H9 (cell line): ENCODE measurements around the gene ZMYND8. TPM values are rescaled to one million over a fixed set of nuclear protein-coding genes. Genes with fewer than 3 reads are reported as not detected.

Source experiments
- DNase-seq: peaks from one replicate; pipeline ENCODE4 v3.0.0-alpha.2; 2017
- H2AFZ ChIP-seq: one replicate; pipeline ENCODE4 v1.6.1; 2013; ENCODE audit warnings: mild to moderate bottlenecking, low read length, control low read depth, moderate library complexity
- H2AK5ac ChIP-seq: 2 replicates; pipeline ENCODE4 v1.6.1; 2013; ENCODE audit warnings: low read length, control low read depth, mixed read lengths; ENCODE audit not compliant: insufficient read length
- H2BK120ac ChIP-seq: one replicate; pipeline ENCODE4 v1.6.1; 2013; ENCODE audit warnings: low read depth, mild to moderate bottlenecking, low read length, control low read depth, inconsistent platforms; ENCODE audit not compliant: poor library complexity, severe bottlenecking
- H2BK12ac ChIP-seq: 2 replicates; pipeline ENCODE4 v1.6.1; 2013; ENCODE audit warnings: low read length, control low read depth, mixed read lengths, low read depth; ENCODE audit not compliant: insufficient read length
- H2BK15ac ChIP-seq: 2 replicates; pipeline ENCODE4 v1.6.1; 2013; ENCODE audit warnings: low read depth, low read length, control low read depth
- H2BK20ac ChIP-seq: one replicate; pipeline ENCODE4 v1.6.1; 2013; ENCODE audit warnings: low read depth, mild to moderate bottlenecking, low read length, control low read depth, inconsistent platforms; ENCODE audit not compliant: poor library complexity, severe bottlenecking
- H2BK5ac ChIP-seq: 2 replicates; pipeline ENCODE4 v1.6.1; 2013; ENCODE audit warnings: low read length, control low read depth, mixed read lengths; ENCODE audit not compliant: insufficient read length
- H3K14ac ChIP-seq: 2 replicates; pipeline ENCODE4 v1.6.1; 2013; ENCODE audit warnings: low read length, control low read depth; ENCODE audit not compliant: insufficient read depth
- H3K18ac ChIP-seq: 2 replicates; pipeline ENCODE4 v1.6.1; 2013; ENCODE audit warnings: low read depth, mild to moderate bottlenecking, mixed read lengths, low read length, control low read depth; ENCODE audit not compliant: insufficient read length
- H3K23ac ChIP-seq: 2 replicates; pipeline ENCODE4 v1.6.1; 2013; ENCODE audit warnings: low read length, control low read depth, mixed read lengths, low read depth; ENCODE audit not compliant: insufficient read length
- H3K23me2 ChIP-seq: 2 replicates; pipeline ENCODE4 v1.6.1; 2013; ENCODE audit warnings: low read depth, mild to moderate bottlenecking, mixed read lengths, low read length, control low read depth; ENCODE audit not compliant: insufficient read length, poor library complexity, severe bottlenecking
- H3K27ac ChIP-seq: 2 replicates; pipeline ENCODE4 v1.5.1; 2013; ENCODE audit warnings: low read length, control low read depth, mixed read lengths, low read depth; ENCODE audit not compliant: insufficient read length
- H3K27me3 ChIP-seq: 2 replicates; pipeline ENCODE4 v1.6.1; 2013; ENCODE audit warnings: low read length, control low read depth, inconsistent platforms; ENCODE audit not compliant: insufficient read depth
- H3K4ac ChIP-seq: 2 replicates; pipeline ENCODE4 v1.6.1; 2013; ENCODE audit warnings: low read depth, mild to moderate bottlenecking, control low read depth, inconsistent platforms, low read length, moderate library complexity
- H3K4me1 ChIP-seq: 2 replicates; pipeline ENCODE4 v1.6.1; 2013; ENCODE audit warnings: low read length, control low read depth, inconsistent platforms; ENCODE audit not compliant: insufficient read depth
- H3K4me2 ChIP-seq: 2 replicates; pipeline ENCODE4 v1.6.1; 2013; ENCODE audit warnings: low read length, control low read depth, mixed read lengths; ENCODE audit not compliant: insufficient read length, insufficient read depth
- H3K56ac ChIP-seq: 2 replicates; pipeline ENCODE4 v1.6.1; 2013; ENCODE audit warnings: low read depth, mild to moderate bottlenecking, mixed read lengths, low read length, control low read depth; ENCODE audit not compliant: insufficient read length
- H3K79me1 ChIP-seq: 2 replicates; pipeline ENCODE4 v1.6.1; 2013; ENCODE audit warnings: low read depth, mild to moderate bottlenecking, moderate library complexity, low read length, control low read depth, inconsistent platforms; ENCODE audit not compliant: insufficient read depth, poor library complexity, severe bottlenecking
- H3K79me2 ChIP-seq: 2 replicates; pipeline ENCODE4 v1.6.1; 2013; ENCODE audit warnings: low read length, control low read depth, inconsistent platforms; ENCODE audit not compliant: insufficient read depth
- H3K9ac ChIP-seq: 2 replicates; pipeline ENCODE4 v1.6.1; 2013; ENCODE audit warnings: low read length, control low read depth, mixed read lengths; ENCODE audit not compliant: insufficient read length; ENCODE audit errors: extremely low read depth
- H3K9me3 ChIP-seq: one replicate; pipeline ENCODE4 v1.6.1; 2013; ENCODE audit warnings: low read depth, low read length, inconsistent platforms; ENCODE audit not compliant: control insufficient read depth
- H3T11ph ChIP-seq: one replicate; pipeline ENCODE4 v1.6.1; 2013; ENCODE audit warnings: mild to moderate bottlenecking, low read length, control low read depth, inconsistent platforms
- H4K20me1 ChIP-seq: one replicate; pipeline ENCODE4 v1.6.1; 2013; ENCODE audit not compliant: control insufficient read depth, insufficient read length, insufficient read depth
- H4K5ac ChIP-seq: 2 replicates; pipeline ENCODE4 v1.6.1; 2013; ENCODE audit warnings: low read depth, mild to moderate bottlenecking, mixed read lengths, low read length, control low read depth; ENCODE audit not compliant: insufficient read length
- H4K8ac ChIP-seq: replicated peaks from 2 replicates; pipeline ENCODE4 v1.6.1; 2013; ENCODE audit warnings: low read length, control low read depth, mixed read lengths, low read depth; ENCODE audit not compliant: insufficient read length
- H4K91ac ChIP-seq: 2 replicates; pipeline ENCODE4 v1.6.1; 2013; ENCODE audit warnings: low read depth, mild to moderate bottlenecking, moderate library complexity, mixed read lengths, low read length, control low read depth; ENCODE audit not compliant: insufficient read length
- H3K27ac Mint-ChIP-seq, 3 experiments: 2 replicates in 2 of 3; 3 replicates in 1 of 3; pipeline ENCODE4 v1.8.0; 2020 to 2021; ENCODE audit warnings: mixed read lengths in 3 of 3, mild to moderate bottlenecking in 1 of 3, moderate library complexity in 1 of 3
- H3K27me3 Mint-ChIP-seq: 2 replicates; pipeline ENCODE4 v1.8.0; 2021; ENCODE audit warnings: low read depth, mild to moderate bottlenecking, moderate library complexity, mixed read lengths
- H3K36me3 Mint-ChIP-seq, 3 experiments: 2 replicates in 2 of 3; 3 replicates in 1 of 3; pipeline ENCODE4 v1.8.0; 2020 to 2021; ENCODE audit warnings: low read depth in 3 of 3, mixed read lengths in 3 of 3; ENCODE audit not compliant: insufficient read depth in 1 of 3
- H3K4me1 Mint-ChIP-seq, 2 experiments: 2 replicates each; pipeline ENCODE4 v1.8.0; 2020; ENCODE audit warnings: mixed read lengths in 2 of 2
- H3K4me3 Mint-ChIP-seq, 2 experiments: 2 replicates in 1 of 2; 3 replicates in 1 of 2; pipeline ENCODE4 v1.8.0; 2020 to 2021; ENCODE audit warnings: mild to moderate bottlenecking in 2 of 2, mixed read lengths in 2 of 2, moderate library complexity in 1 of 2
- H3K9me3 Mint-ChIP-seq, 2 experiments: 2 replicates in 1 of 2; 3 replicates in 1 of 2; pipeline ENCODE4 v1.8.0; 2020; ENCODE audit warnings: mild to moderate bottlenecking in 2 of 2, mixed read lengths in 2 of 2, moderate library complexity in 1 of 2
- CTCF ChIP-seq: fragments of 200-600 bp; sonication (generic); conservative IDR thresholded peaks from 3 replicates; pipeline ENCODE4 v1.8.0; 2021; ENCODE audit warnings: antibody characterized with exemption, mild to moderate bottlenecking
- WGBS: extraction: QIAGEN DNeasy Blood & Tissue Kit; methylation state at CpG from one replicate; pipeline ENCODE4 v1.1.7; 2013; ENCODE audit warnings: missing lambda C conversion rate, low lambda C conversion rate, mixed read lengths; ENCODE audit not compliant: insufficient read length; ENCODE audit errors: extremely low coverage; 5-methylcytosine and 5-hydroxymethylcytosine counted together
- total RNA-seq: library from RNA; stranded (reverse); gene quantifications from 2 replicates; pipeline ENCODE4 v1.2.1, GENCODE V29; 2021

Gene ZMYND8
- total RNA-seq, 1 experiment from 2014 or later, result 158 TPM

GRCh38 chr20:47215653-47216397, 140.7 kb downstream of the ZMYND8 start:
- Histone ChIP-seq H3K14ac (no peak overlapping the region), H2AK5ac (no peak overlapping the region), H3T11ph (no peak overlapping the region), H4K5ac (no peak overlapping the region), H2AFZ (no peak overlapping the region), H3K4ac (no peak overlapping the region), H2BK15ac (no peak overlapping the region), H2BK12ac (no peak overlapping the region), H3K9ac (no peak overlapping the region), H3K27me3 (no peaks in the 10 kb centered on the region), H3K27ac (no peak overlapping the region), H3K23me2 (no peaks in the 10 kb centered on the region), H3K9me3 (no peaks in the 10 kb centered on the region), H2BK120ac (no peak overlapping the region), H2BK20ac (no peak overlapping the region), H3K4me1 (no peaks in the 10 kb centered on the region), H3K4me2 (no peak overlapping the region), H4K8ac (no peak overlapping the region), H4K20me1 (no peaks in the 10 kb centered on the region), H4K91ac (no peak overlapping the region), H2BK5ac (no peak overlapping the region), H3K79me1 (peaks cover 6% of the 10 kb centered on the region), H3K79me2 (peaks cover 6% of the 10 kb centered on the region), H3K23ac (no peak overlapping the region), H3K56ac (no peak overlapping the region), H3K18ac (no peak overlapping the region)
- TF ChIP-seq CTCF, result no peak
- Mint-ChIP-seq H3K9me3 (no peaks in the 10 kb centered on the region; a peak in 1 of 5 replicates), H3K4me1 (peaks cover 4 to 10% of the 10 kb centered on the region in 2 experiments; a peak in 3 of 4 replicates), H3K36me3 (peaks cover 37 to 49% (median 39%) of the 10 kb centered on the region in 3 experiments), H3K27ac (peak overlapping the region; percentile 30 to 89 (median 50); a peak in 3 of 7 replicates), H3K4me3 (no peak overlapping the region; a peak in 1 of 5 replicates), H3K27me3 (no peaks in the 10 kb centered on the region)
- WGBS, result no CpG with 5 or more reads among the region's 10 CpGs
- no peak for DNase-seq
